ENCODE data around the gene ANKRD44. TPM values are rescaled to one million over a fixed set of nuclear protein-coding genes. Genes with fewer than 3 reads are reported as not detected.

The ANKRD44 gene
- total and polyA plus RNA-seq, 8 donors, result 23.2 to 52.6 (median 29.8) TPM

GRCh38 chr2:197237291-197238042 lies 73.1 kb downstream of the ANKRD44 start:
- no peaks in the 10 kb centered on the region for H3K9me3 ChIP-seq
- H3K36me3 ChIP-seq, result no peaks in the 10 kb centered on the region
- H3K27ac ChIP-seq, result no peak overlapping the region
- intact Hi-C loops (cut with DNase I), result no loop called here
- no peaks in the 10 kb centered on the region for H3K27me3 ChIP-seq
- no peak overlapping the region for H3K4me3 ChIP-seq
- no peak for TF ChIP-seq CTCF (IDR thresholded peaks at IDR 0.05)
- H3K4me1 ChIP-seq, result peaks cover 4 to 79% of the 10 kb centered on the region in 2 donors
- no peak for DNase-seq
- no peak for ATAC-seq

DNA sequence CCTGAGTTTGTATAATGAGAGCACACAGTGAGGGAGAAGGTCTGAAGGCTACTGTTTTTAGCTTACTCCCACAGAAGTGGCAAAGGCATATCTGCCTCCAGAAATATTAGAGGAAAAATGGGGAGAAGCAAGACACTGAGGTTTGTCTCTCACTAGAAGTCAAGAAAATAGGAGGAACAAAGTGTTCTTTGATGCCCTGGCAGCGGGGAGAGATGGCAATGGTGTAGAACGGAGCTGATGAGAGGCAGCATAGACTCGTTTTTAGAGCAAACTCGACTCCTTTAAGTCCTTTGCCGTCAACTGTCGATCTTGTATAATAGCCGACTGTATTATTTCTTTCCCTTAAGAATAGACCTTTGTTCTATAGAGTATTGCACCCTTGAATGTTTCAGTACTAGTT lies 73.8 kb downstream of the ANKRD44 start:
- ATAC-seq (no peak), DNase-seq (no peak)
- TF ChIP-seq CTCF (IDR thresholded peaks at IDR 0.05), result no peak
- H3K9me3 ChIP-seq, result no peaks in the 10 kb centered on the region
- no peaks in the 10 kb centered on the region for H3K36me3 ChIP-seq
- intact Hi-C loops (cut with DNase I), result no loop called here
- no peaks in the 10 kb centered on the region for H3K27me3 ChIP-seq
- H3K4me3 ChIP-seq, result no peak overlapping the region
- no peak overlapping the region for H3K27ac ChIP-seq
- peaks cover 4 to 73% of the 10 kb centered on the region in 2 donors for H3K4me1 ChIP-seq

DNA sequence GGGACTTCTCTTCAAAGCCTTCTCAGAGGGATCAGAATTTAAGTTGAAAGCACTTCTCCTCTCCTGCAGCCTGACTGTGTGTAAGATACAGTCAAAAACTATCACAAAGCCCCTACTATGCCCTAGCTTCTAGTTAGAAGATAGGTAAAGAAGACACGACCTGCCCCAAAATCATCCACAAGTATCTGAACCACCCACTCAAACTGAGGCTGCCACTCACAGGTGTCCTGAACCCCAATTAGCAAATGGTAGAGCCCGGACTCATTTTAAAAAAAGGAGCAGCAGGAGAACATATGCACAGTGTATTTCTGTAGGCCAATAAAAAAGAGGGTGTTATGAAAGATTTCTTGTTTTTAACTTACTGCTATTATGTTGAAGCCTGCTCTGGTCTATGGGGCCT lies 74.4 kb downstream of the ANKRD44 start:
- Histone ChIP-seq H3K27me3 (no peaks in the 10 kb centered on the region), H3K9me3 (no peaks in the 10 kb centered on the region), H3K4me1 (peaks cover 4 to 67% of the 10 kb centered on the region in 2 donors), H3K4me3 (no peak overlapping the region), H3K36me3 (no peaks in the 10 kb centered on the region), H3K27ac (no peak overlapping the region)
- intact Hi-C loops (cut with DNase I), result no loop called here
- ATAC-seq (no peak), DNase-seq (no peak)
- TF ChIP-seq CTCF (IDR thresholded peaks at IDR 0.05), result no peak

GRCh38 chr2:197235711-197236110 lies 74.9 kb downstream of the ANKRD44 start:
- H3K27me3 ChIP-seq, result no peaks in the 10 kb centered on the region
- TF ChIP-seq CTCF (IDR thresholded peaks at IDR 0.05), result no peak
- H3K4me3 ChIP-seq, result no peak overlapping the region
- no peak overlapping the region for H3K27ac ChIP-seq
- no peaks in the 10 kb centered on the region for H3K36me3 ChIP-seq
- no peak for DNase-seq
- ATAC-seq, result no peak
- no peaks in the 10 kb centered on the region for H3K9me3 ChIP-seq
- peaks cover 4 to 64% of the 10 kb centered on the region in 2 donors for H3K4me1 ChIP-seq
- intact Hi-C loops (cut with DNase I), result no loop called here

GRCh38 chr2:197234671-197235191 lies 75.8 kb downstream of the ANKRD44 start:
- H3K4me1 ChIP-seq, result peaks cover 4 to 63% of the 10 kb centered on the region in 2 donors
- ATAC-seq (no peak), DNase-seq (no peak)
- H3K4me3 ChIP-seq, result no peak overlapping the region
- H3K36me3 ChIP-seq, result no peaks in the 10 kb centered on the region
- no peak overlapping the region for H3K27ac ChIP-seq
- TF ChIP-seq CTCF (IDR thresholded peaks at IDR 0.05), result no peak
- H3K27me3 ChIP-seq, result no peaks in the 10 kb centered on the region
- H3K9me3 ChIP-seq, result no peaks in the 10 kb centered on the region
- intact Hi-C loops (cut with DNase I), result no loop called here

All from left lung (tissue), 10 donors.